ENCODE measurements around the gene SFI1. TPM values are rescaled to one million over a fixed set of nuclear protein-coding genes. Genes with fewer than 3 reads are reported as not detected.
"Not testable (repeated sequence)": the region's sequence is repeated elsewhere in the genome, so short reads cannot be mapped to it uniquely, and the experiment has no call there.

The SFI1 gene
- total and polyA plus RNA-seq, 3 donors from 2014 or later, result 48.8 to 141 (median 129) TPM

DNA sequence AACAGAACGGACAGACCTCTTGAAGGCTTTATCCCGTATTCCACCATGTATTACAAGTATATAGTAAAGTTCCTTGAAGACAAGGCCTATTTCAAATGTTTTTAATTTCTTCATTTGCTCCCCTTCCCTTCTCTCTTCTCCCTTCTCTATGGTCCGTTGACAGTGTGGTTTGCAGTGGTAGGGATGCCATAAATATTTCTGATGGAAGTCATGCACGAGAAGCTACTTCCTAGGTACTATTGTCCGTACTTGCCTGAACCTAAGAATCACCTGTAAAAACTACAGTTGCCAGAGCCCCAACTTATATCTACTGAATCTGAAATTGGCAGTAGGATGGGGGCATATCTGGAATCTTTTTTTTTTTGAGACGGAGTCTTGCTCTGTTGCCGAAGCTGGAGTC, 162.9 kb downstream of the SFI1 start:
- no peak for DNase-seq
- WGBS, 2 donors, result 75 to 80% methylated on average over 7 of the region's 7 CpGs
- intact Hi-C loops (cut with DNase I; ENCODE audit: low total_unique reads), result no loop called here
- no peak overlapping the region for H3K27ac ChIP-seq
- peaks cover 3% of the 10 kb centered on the region for H3K4me1 ChIP-seq
- no peaks in the 10 kb centered on the region for H3K36me3 ChIP-seq (ENCODE audit: low read depth, missing control alignments)
- no peaks in the 10 kb centered on the region for H3K27me3 ChIP-seq
- H3K4me3 ChIP-seq, result no peak overlapping the region
- H3K9me3 ChIP-seq, result no peaks in the 10 kb centered on the region
- TF ChIP-seq, protein P1, sequence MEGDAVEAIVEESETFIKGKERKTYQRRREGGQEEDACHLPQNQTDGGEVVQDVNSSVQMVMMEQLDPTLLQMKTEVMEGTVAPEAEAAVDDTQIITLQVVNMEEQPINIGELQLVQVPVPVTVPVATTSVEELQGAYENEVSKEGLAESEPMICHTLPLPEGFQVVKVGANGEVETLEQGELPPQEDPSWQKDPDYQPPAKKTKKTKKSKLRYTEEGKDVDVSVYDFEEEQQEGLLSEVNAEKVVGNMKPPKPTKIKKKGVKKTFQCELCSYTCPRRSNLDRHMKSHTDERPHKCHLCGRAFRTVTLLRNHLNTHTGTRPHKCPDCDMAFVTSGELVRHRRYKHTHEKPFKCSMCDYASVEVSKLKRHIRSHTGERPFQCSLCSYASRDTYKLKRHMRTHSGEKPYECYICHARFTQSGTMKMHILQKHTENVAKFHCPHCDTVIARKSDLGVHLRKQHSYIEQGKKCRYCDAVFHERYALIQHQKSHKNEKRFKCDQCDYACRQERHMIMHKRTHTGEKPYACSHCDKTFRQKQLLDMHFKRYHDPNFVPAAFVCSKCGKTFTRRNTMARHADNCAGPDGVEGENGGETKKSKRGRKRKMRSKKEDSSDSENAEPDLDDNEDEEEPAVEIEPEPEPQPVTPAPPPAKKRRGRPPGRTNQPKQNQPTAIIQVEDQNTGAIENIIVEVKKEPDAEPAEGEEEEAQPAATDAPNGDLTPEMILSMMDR (IDR thresholded peaks at IDR 0.05), result no peak
- TF ChIP-seq POLR2A (IDR thresholded peaks at IDR 0.05), result no peak

DNA sequence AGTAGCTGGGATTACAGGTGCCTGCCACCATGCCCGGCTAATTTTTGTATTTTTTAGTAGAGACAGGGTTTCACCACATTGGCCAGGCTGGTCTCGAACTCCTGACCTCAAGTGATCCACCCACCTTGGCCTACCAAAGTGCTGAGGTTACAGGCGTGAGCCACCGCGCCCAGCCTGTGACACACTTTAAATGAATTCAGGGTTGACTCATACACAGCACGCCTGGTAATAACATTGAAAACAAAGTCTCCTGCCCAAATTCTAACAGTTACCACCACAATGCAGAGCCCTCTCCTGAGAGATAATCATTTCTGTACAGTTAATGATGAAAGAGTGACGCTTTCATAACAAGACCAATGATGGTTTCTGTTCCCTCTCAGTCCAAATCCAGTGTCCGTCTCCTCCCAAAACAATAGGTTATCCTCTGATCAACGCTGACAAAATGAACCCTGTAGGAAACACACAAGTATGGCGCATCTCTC, 164.6 kb downstream of the SFI1 start:
- H3K9me3 ChIP-seq; H3K4me1 ChIP-seq; H3K27me3 ChIP-seq; DNase-seq; H3K27ac ChIP-seq; intact Hi-C loops (cut with DNase I; ENCODE audit: low total_unique reads); H3K36me3 ChIP-seq (ENCODE audit: low read depth, missing control alignments): not testable (repeated sequence)
- WGBS, 2 donors, result 46 to 50% methylated on average over 10 of the region's 10 CpGs
- H3K4me3 ChIP-seq, result peak overlapping the region; percentile 68 to 99

- Histone ChIP-seq H3K9me3 (no peaks in the 10 kb centered on the region), H3K4me3 (peak within 1 kb of the TSS; percentile 68 to 99), H3K36me3 (ENCODE audit: low read depth, missing control alignments) (no peaks in the 10 kb centered on the region), H3K27me3 (no peaks in the 10 kb centered on the region), H3K27ac (peak within 1 kb of the TSS; percentile 36 to 47), H3K4me1 (peaks cover 3% of the 10 kb centered on the region)
- 2 to 4% methylated on average over 52 of the region's 52 CpGs for WGBS, 2 donors
- intact Hi-C loops (cut with DNase I; ENCODE audit: low total_unique reads), result no loop called here
- DNase-seq, result peak; percentile 98
- TF ChIP-seq POLR2A (IDR thresholded peaks at IDR 0.05), result no peak
- TF ChIP-seq, protein P1 (IDR thresholded peaks at IDR 0.05), result no peak
Measured at GRCh38 chr22:31661851-31662667, 165.7 kb downstream of the SFI1 start, which contains the start of gene PISD. Gene PISD (minus strand): TSS chr22:31662215. CDS start chr22:31662208, 7 bp downstream.

- H3K27me3 ChIP-seq, result no peaks in the 10 kb centered on the region
- TF ChIP-seq, protein P1 (IDR thresholded peaks at IDR 0.05), result no peak
- TF ChIP-seq POLR2A (IDR thresholded peaks at IDR 0.05), result no peak
- peaks cover 3% of the 10 kb centered on the region for H3K4me1 ChIP-seq
- peak overlapping the region in 1 of 2 donors; percentile 36 for H3K27ac ChIP-seq
- H3K36me3 ChIP-seq (ENCODE audit: low read depth, missing control alignments), result no peaks in the 10 kb centered on the region
- intact Hi-C loops (cut with DNase I; ENCODE audit: low total_unique reads), result no loop called here
- peak overlapping the region; percentile 68 to 99 for H3K4me3 ChIP-seq
- no peak for DNase-seq
- H3K9me3 ChIP-seq, result no peaks in the 10 kb centered on the region
- 47 to 49% methylated on average over 8 of the region's 8 CpGs for WGBS, 2 donors
Measured at GRCh38 chr22:31662668-31663037, 166.3 kb downstream of the SFI1 start.

Small RNAs within 50 kb of the gene (microRNA-seq; reads per million reads assigned to microRNA genes)
- gene MIR7109 (ENCODE audit: borderline number of aligned reads in 2 of 2, borderline replicate concordance in 1 of 2), result 0.70 to 1.4 reads per million in 2 donors

Small RNAs within 50 kb of the gene (small RNA-seq; reads per million reads assigned to genes)
- gene AL096701.2, result 0 reads per million in 2 donors
- 0 reads per million in 2 donors for gene RNU6-28P

Other genes starting within 250 kb of the SFI1 start
- 10 to 100 TPM; 65.9 to 89.2 TPM for gene PIK3IP1, start 204.0 kb upstream of the SFI1 start, total RNA-seq
- gene PIK3IP1, start 204.0 kb upstream of the SFI1 start, polyA plus RNA-seq (ENCODE audit: insufficient read depth, low read depth, low replicate concordance), result 42.4 TPM
- gene PATZ1, start 150.2 kb upstream of the SFI1 start, total RNA-seq, result 10 to 100 TPM; 38.1 to 48.7 TPM
- 23.2 TPM for gene PATZ1, start 150.2 kb upstream of the SFI1 start, polyA plus RNA-seq (ENCODE audit: insufficient read depth, low read depth, low replicate concordance)
- gene DRG1, start 96.9 kb upstream of the SFI1 start, total RNA-seq, result 100 to 1,000 TPM; 148 to 165 TPM
- 399 TPM for gene DRG1, start 96.9 kb upstream of the SFI1 start, polyA plus RNA-seq (ENCODE audit: insufficient read depth, low read depth, low replicate concordance)
- 10 to 100 TPM; 74.6 to 79.7 TPM for gene EIF4ENIF1, start 6.7 kb upstream of the SFI1 start, total RNA-seq
- gene EIF4ENIF1, start 6.7 kb upstream of the SFI1 start, polyA plus RNA-seq (ENCODE audit: insufficient read depth, low read depth, low replicate concordance), result 127 TPM
- gene PISD, start 165.7 kb downstream of the SFI1 start, total RNA-seq, result 100 to 1,000 TPM; 120 to 126 TPM
- gene PISD, start 165.7 kb downstream of the SFI1 start, polyA plus RNA-seq (ENCODE audit: insufficient read depth, low read depth, low replicate concordance), result 93.5 TPM

Data from testis (tissue), 3 donors.